GM12864 (cell line): Measurements from ENCODE around the gene ABI1.
"Not testable (repeated sequence)": the region's sequence is repeated elsewhere in the genome, so short reads cannot be mapped to it uniquely, and the experiment has no call there.

Experiments used
- DNase-seq: peaks from one replicate; pipeline ENCODE4 v3.0.0-alpha.2; 2011; ENCODE audit warnings: low read depth
- H3K4me3 ChIP-seq: 2 replicates; pipeline ENCODE4 v1.5.1; 2011; ENCODE audit warnings: mild to moderate bottlenecking, low read depth, low read length, control low read depth
- CTCF ChIP-seq: IDR thresholded peaks from 2 replicates; pipeline ENCODE4 v1.5.1; 2011; ENCODE audit warnings: low read depth, mild to moderate bottlenecking, moderate library complexity, low read length, control low read depth, inconsistent platforms; ENCODE audit errors: missing control alignments

Gene ABI1

DNA sequence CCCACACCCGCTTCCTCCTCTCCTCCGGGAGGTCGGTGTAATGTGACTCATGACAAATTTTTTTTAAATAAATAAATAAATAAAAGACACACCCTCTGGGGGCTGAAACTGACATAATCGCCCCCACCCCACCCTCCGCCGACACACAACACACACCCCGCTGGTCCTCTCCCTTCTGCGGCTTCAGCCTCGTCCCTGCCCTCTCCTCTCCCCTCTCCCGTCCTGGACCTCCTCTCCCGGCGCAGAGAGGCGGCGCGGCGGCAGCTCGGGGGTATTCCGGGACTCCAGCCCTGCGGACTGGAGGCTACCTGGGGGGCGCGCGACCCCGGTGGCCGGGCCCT is 686 bp downstream of the ABI1 start:
- DNase-seq, result no peak

GRCh38 chr10:26859241-26860101 is 1.3 kb downstream of the ABI1 start:
- no peak for TF ChIP-seq CTCF
- DNase-seq, result no peak
- H3K4me3 ChIP-seq, result peak overlapping the region; percentile 73

More for the DNA sequence above, 686 bp downstream of the ABI1 start:
- H3K4me3 ChIP-seq, result peak overlapping the region; percentile 73
- no peak for TF ChIP-seq CTCF

DNA sequence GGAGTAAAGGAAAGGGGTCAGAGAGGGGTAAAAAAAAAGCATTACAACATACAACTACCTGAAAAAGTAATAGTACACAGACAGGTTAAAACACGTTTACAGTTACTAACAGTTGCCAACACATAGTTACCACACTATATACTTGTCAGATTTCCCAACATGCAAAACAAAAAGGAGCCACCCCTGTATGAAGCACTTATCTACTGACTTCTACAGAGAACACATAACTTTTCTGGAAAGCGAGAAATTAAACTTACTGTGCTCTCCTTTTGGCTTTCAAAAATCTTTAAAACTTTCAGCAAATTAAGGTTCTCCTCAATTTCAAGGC is 2.1 kb downstream of the ABI1 start:
- TF ChIP-seq CTCF, result no peak
- H3K4me3 ChIP-seq, result peak overlapping the region; percentile 73
- DNase-seq, result no peak

DNA sequence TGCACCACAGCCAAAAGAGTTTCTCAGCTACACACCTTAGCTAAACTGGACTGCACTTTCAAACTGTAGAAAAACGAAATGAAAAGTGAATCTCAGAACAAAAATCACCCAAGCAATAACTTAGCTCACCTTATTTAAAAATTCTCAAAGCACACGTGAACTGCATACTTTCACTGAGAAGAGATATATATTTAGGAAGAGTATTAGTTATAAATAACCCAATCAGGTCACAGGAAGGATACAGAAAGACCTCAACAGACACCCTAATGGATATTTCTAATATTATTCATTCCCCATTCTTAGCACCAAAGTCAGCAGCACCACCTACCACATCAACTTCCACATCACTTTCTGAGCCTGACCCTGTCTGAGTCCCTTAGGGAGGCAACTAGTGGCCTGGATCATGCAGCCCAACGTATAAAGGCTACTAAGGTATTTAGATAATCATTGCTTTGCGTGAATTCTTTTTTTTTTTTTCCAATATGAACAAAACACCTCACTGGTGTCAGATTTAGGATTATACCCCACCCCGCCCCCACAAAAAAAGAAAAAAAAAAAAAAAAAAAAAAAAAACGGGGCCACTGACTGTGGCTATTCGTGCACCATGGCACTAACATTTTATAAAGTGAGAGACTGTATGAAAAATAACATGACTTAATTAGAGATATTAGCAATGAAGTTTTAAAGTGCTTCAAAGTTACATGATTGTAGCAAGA is 2.6 kb downstream of the ABI1 start:
- no peak for TF ChIP-seq CTCF
- peak; percentile 47 for DNase-seq
- peak overlapping the region; percentile 73 for H3K4me3 ChIP-seq

DNA sequence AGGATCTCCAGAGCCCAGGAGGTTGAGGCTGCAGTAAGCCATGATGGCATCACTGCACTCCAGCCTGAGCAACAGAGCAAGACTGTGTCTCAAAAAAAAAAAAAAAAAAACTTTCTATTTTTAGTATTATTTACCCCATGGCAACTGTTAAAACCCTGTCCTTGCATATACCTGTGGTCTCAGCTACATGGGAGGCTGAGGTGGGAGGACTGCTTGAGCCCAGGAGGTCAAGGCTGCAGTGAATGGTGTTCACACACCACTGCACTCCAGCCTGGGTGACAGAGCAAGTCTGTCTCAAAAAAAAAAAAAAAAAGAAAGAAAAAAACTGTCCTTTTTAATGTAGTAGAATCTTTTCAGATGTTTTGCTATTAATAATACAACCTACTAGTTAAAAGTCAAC is 3.2 kb downstream of the ABI1 start:
- DNase-seq, H3K4me3 ChIP-seq: not testable (repeated sequence)

DNA sequence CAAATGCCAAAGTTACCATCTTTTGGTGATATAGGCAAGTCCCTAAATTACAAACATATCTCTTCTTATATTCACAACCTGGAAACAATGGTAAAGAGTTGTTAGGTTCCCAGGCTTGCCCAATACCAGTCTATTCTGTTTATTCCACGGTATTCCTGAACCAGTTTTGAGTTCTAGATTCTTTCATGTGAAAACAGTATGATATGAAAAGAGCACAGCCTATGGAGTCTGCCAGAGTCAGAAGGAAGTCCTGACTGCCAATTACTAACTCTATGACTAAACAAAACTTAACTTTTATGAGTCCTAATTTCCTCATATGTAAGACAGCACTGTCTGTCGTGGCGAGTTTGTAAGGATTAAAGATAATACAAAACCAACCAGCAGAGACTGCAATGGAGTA is 5.6 kb downstream of the ABI1 start:
- H3K4me3 ChIP-seq, result no peak overlapping the region
- no peak for TF ChIP-seq CTCF
- DNase-seq, result no peak

DNA sequence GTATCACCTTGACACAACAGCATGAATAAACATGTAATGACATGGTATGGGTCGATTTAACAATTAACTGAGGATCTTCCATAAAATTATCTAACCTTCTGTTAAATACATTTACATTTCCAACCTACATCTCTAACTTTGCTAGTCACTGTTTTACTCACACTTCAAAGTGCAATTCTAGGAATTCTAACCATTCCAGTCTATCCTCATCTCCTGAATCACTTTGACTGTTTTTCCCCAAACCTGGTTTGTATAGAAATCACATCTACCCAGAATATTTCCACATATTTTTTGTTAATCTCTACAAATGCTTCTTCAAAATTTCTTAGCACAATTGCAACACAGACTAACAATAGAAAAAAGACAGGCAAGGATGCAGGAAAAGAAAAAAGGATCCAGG is 6.2 kb downstream of the ABI1 start:
- DNase-seq, result no peak
- TF ChIP-seq CTCF, result no peak
- H3K4me3 ChIP-seq, result no peak overlapping the region
